ENCODE results near the gene MRPL20.
"Not testable (repeated sequence)": the region's sequence is repeated elsewhere in the genome, so short reads cannot be mapped to it uniquely, and the experiment has no call there.

MRPL20 gene

GRCh38 chr1:1406821-1407635 lies at the start of gene MRPL20:
Gene MRPL20 (minus strand): TSS chr1:1407293. CDS start chr1:1407217, 76 bp downstream.
- Histone ChIP-seq H3K27me3 (ENCODE audit: control insufficient read depth, insufficient read depth, low read length) (no peaks in the 10 kb centered on the region), H3K4me3 (ENCODE audit: low read length) (peak within 1 kb of the TSS; percentile 94), H3K4me1 (ENCODE audit: control insufficient read depth, low read depth, low read length) (peaks cover 20% of the 10 kb centered on the region), H3K27ac (ENCODE audit: low read length) (peak within 1 kb of the TSS; percentile 78), H3K9me3 (ENCODE audit: control insufficient read depth, low read depth, low read length) (no peaks in the 10 kb centered on the region), H3K36me3 (ENCODE audit: control insufficient read depth, low read depth, low read length) (peaks cover 37% of the 10 kb centered on the region), H3K9ac (ENCODE audit: low read length) (peak within 1 kb of the TSS; percentile 95)

GRCh38 chr1:1456683-1457255 lies 49.7 kb upstream of the MRPL20 start:
- H3K36me3 ChIP-seq (ENCODE audit: control insufficient read depth, low read depth, low read length); H3K4me3 ChIP-seq (ENCODE audit: low read length); H3K9ac ChIP-seq (ENCODE audit: low read length); H3K4me1 ChIP-seq (ENCODE audit: control insufficient read depth, low read depth, low read length); H3K27me3 ChIP-seq (ENCODE audit: control insufficient read depth, insufficient read depth, low read length); H3K27ac ChIP-seq (ENCODE audit: low read length); H3K9me3 ChIP-seq (ENCODE audit: control insufficient read depth, low read depth, low read length): not testable (repeated sequence)

DNA sequence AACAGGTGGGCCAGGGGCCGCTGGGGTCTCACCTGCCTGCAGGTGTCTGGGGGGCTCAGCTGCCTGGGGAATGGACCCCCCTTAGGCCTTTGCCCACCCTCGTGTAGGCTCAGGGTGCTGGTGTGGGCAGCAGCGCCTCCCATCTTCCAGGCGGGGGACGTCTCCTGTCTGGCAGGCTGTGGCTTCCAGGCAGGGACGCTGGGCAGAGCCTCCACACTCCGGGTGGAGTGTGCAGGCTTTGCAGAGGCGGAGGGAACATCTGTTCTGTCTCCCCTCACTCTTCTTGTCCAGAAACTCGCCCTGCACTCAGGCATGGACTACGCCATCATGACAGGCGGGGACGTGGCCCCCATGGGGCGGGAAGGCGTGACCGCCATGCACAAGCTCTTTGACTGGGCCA lies 48.8 kb upstream of the MRPL20 start:
- H3K27ac ChIP-seq (ENCODE audit: low read length); H3K36me3 ChIP-seq (ENCODE audit: control insufficient read depth, low read depth, low read length); H3K9ac ChIP-seq (ENCODE audit: low read length); H3K27me3 ChIP-seq (ENCODE audit: control insufficient read depth, insufficient read depth, low read length); H3K4me1 ChIP-seq (ENCODE audit: control insufficient read depth, low read depth, low read length); H3K4me3 ChIP-seq (ENCODE audit: low read length); H3K9me3 ChIP-seq (ENCODE audit: control insufficient read depth, low read depth, low read length): not testable (repeated sequence)

DNA sequence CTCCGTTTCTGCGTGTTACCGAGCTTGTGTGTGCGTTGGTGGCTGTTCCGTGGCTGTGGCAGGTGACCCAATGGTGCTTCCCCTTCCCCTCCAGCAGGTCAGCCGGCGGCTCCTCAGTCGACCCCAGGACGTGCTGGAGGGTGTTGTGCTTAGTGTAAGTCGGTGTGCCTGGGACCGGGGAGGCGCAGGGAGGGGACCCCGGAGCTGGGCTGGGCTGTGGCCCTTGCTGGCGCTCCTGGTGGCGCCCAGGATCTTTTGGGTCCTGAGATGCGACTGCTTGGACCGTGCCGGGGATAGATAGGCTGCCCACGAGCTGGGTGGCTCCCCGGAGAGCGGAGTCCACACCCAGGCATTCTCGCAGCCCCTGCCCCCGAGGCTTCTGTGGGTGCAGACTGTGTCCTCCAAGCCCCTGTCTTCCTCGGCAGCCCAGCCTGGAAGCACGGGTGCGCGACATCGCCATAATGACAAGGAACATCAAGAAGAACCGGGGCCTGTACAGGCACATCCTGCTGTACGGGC lies 48.3 kb upstream of the MRPL20 start:
- Histone ChIP-seq H3K9ac (ENCODE audit: low read length) (no peak overlapping the region), H3K4me1 (ENCODE audit: control insufficient read depth, low read depth, low read length) (no peaks in the 10 kb centered on the region), H3K36me3 (ENCODE audit: control insufficient read depth, low read depth, low read length) (no peaks in the 10 kb centered on the region), H3K27ac (ENCODE audit: low read length) (no peak overlapping the region), H3K9me3 (ENCODE audit: control insufficient read depth, low read depth, low read length) (no peaks in the 10 kb centered on the region), H3K27me3 (ENCODE audit: control insufficient read depth, insufficient read depth, low read length) (no peaks in the 10 kb centered on the region), H3K4me3 (ENCODE audit: low read length) (no peak overlapping the region)

DNA sequence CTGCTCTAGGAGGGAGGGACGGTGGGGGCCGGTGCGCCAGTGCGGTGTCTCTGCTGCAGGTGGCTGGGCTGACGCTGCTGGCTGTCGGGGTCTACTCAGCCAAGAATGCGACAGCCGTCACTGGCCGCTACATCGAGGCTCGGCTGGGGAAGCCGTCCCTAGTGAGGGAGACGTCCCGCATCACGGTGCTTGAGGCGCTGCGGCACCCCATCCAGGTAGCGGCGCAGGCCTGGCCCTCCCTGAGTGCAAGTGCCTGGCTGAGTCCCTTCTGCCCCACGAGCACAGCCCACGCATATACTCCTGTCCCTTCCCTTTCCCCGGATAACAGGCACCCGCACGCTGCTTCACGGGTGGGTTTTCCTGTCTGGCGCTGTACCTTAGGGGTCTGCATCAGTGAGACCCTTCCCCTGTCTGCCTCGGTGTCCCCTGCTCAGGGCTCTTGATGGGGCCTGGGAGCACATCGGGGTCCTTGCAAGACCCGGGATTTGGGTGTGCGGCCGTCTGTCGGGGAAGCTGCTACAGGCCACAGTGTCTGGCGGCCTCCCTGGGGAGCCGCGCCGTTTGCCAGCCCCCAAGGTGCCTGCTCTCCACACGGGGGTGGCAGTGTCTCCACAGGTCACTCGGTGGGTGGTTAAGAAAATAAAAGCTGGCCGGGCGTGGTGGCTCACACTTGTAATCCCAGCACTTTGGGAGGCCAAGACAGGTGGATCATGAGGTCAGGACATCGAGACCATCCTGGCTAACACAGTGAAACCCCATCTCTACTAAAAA lies 47.4 kb upstream of the MRPL20 start:
- H3K9ac ChIP-seq (ENCODE audit: low read length); H3K27me3 ChIP-seq (ENCODE audit: control insufficient read depth, insufficient read depth, low read length); H3K9me3 ChIP-seq (ENCODE audit: control insufficient read depth, low read depth, low read length); H3K27ac ChIP-seq (ENCODE audit: low read length); H3K4me3 ChIP-seq (ENCODE audit: low read length); H3K36me3 ChIP-seq (ENCODE audit: control insufficient read depth, low read depth, low read length); H3K4me1 ChIP-seq (ENCODE audit: control insufficient read depth, low read depth, low read length): not testable (repeated sequence)

DNA sequence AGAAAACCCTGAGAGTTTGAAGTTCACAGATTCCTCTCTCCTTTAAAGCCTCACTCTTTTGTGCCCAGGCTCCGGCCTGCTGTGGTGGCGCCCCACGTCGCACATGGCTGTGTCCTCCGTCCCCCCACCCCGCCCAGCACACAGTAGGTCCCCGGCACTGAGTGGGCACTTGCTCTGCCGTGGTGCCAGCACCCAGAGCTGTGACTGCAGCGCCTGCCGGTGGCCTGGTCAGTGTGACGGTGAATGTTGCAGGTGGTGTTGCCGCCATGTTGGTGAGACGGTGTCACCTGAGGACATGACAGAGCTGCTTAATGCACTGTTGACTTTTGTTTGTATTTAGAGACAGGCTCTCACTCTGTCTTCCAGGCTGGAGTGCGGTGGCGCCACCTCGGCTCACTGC lies 45.8 kb upstream of the MRPL20 start:
- no peak overlapping the region for H3K27ac ChIP-seq (ENCODE audit: low read length)
- no peaks in the 10 kb centered on the region for H3K27me3 ChIP-seq (ENCODE audit: control insufficient read depth, insufficient read depth, low read length)
- no peak overlapping the region for H3K4me3 ChIP-seq (ENCODE audit: low read length)
- H3K9ac ChIP-seq (ENCODE audit: low read length), result no peak overlapping the region
- H3K9me3 ChIP-seq (ENCODE audit: control insufficient read depth, low read depth, low read length), result no peaks in the 10 kb centered on the region
- no peaks in the 10 kb centered on the region for H3K4me1 ChIP-seq (ENCODE audit: control insufficient read depth, low read depth, low read length)
- H3K36me3 ChIP-seq (ENCODE audit: control insufficient read depth, low read depth, low read length), result no peaks in the 10 kb centered on the region

DNA sequence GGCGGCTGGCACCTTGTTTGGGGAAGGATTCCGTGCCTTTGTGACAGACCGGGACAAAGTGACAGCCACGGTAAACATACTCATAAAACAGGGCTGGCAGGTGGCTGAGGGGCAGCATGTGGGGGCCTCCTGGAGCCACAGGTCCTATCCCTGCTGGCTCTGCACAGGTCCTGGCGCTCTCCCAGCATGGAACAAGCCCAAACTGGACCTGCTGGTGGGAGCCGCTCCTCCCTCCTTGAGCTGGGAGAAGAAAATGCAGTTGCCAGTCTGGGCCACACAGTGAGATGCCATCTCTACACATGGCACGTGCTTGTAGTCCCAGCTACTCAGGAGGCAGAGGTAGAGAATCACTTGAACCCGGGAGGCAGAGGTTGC lies 45.3 kb upstream of the MRPL20 start:
- not testable (repeated sequence) for H3K36me3 ChIP-seq (ENCODE audit: control insufficient read depth, low read depth, low read length); H3K4me1 ChIP-seq (ENCODE audit: control insufficient read depth, low read depth, low read length)

GRCh38 chr1:1451696-1452364 lies 44.7 kb upstream of the MRPL20 start:
- Histone ChIP-seq H3K9me3 (ENCODE audit: control insufficient read depth, low read depth, low read length) (no peaks in the 10 kb centered on the region), H3K27ac (ENCODE audit: low read length) (no peak overlapping the region), H3K36me3 (ENCODE audit: control insufficient read depth, low read depth, low read length) (no peaks in the 10 kb centered on the region), H3K4me3 (ENCODE audit: low read length) (no peak overlapping the region), H3K9ac (ENCODE audit: low read length) (no peak overlapping the region), H3K4me1 (ENCODE audit: control insufficient read depth, low read depth, low read length) (no peaks in the 10 kb centered on the region), H3K27me3 (ENCODE audit: control insufficient read depth, insufficient read depth, low read length) (no peaks in the 10 kb centered on the region)

More for the DNA sequence above, 45.3 kb upstream of the MRPL20 start:
- H3K27ac ChIP-seq (ENCODE audit: low read length); H3K9ac ChIP-seq (ENCODE audit: low read length); H3K27me3 ChIP-seq (ENCODE audit: control insufficient read depth, insufficient read depth, low read length); H3K4me3 ChIP-seq (ENCODE audit: low read length); H3K9me3 ChIP-seq (ENCODE audit: control insufficient read depth, low read depth, low read length): not testable (repeated sequence)

- H3K4me3 ChIP-seq (ENCODE audit: low read length); H3K9me3 ChIP-seq (ENCODE audit: control insufficient read depth, low read depth, low read length); H3K9ac ChIP-seq (ENCODE audit: low read length); H3K36me3 ChIP-seq (ENCODE audit: control insufficient read depth, low read depth, low read length); H3K27ac ChIP-seq (ENCODE audit: low read length); H3K27me3 ChIP-seq (ENCODE audit: control insufficient read depth, insufficient read depth, low read length); H3K4me1 ChIP-seq (ENCODE audit: control insufficient read depth, low read depth, low read length): not testable (repeated sequence)
Measured at GRCh38 chr1:1450616-1451015, 43.5 kb upstream of the MRPL20 start.

DNA sequence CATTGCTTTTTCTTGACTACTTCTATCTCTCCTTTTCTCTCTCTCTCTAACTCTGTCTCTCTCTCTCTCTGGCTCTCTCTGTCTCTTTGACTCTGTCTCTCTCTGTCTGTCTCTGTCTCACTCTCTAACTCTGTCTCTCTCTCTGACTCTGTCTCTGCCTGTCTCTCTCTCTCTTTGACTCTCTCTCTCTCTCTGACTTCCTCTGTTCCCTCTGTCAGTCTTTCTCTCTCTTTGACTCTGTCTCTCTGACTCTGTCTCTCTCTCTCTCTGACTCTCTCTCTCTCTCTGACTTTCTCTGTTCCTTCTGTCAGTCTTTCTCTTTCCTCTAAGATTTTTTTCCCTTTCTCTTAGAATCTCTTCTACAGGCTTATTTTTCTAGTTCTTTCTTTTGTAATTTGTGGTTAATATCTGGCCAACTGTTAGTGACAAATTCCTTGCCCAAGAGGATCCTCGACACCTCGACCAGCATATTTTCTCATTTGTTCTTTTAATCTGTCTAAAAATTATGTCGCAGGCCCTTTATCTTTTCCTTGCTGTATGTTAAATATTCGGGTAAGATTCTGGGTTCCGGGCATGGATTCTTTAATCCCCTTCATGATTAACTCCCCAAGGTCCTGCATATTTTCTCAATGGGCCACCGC lies 42.1 kb upstream of the MRPL20 start, which contains the start of gene ATAD3C:
ATAD3C (plus strand) TSS at position 591 of the 641 bp plus-strand sequence. CDS start 995 bp downstream, outside the sequence.
- no peaks in the 10 kb centered on the region for H3K9me3 ChIP-seq (ENCODE audit: control insufficient read depth, low read depth, low read length)
- no peaks in the 10 kb centered on the region for H3K27me3 ChIP-seq (ENCODE audit: control insufficient read depth, insufficient read depth, low read length)
- H3K9ac ChIP-seq (ENCODE audit: low read length), result no peak within 1 kb of the TSS
- H3K27ac ChIP-seq (ENCODE audit: low read length), result no peak within 1 kb of the TSS
- no peaks in the 10 kb centered on the region for H3K4me1 ChIP-seq (ENCODE audit: control insufficient read depth, low read depth, low read length)
- no peak within 1 kb of the TSS for H3K4me3 ChIP-seq (ENCODE audit: low read length)
- no peaks in the 10 kb centered on the region for H3K36me3 ChIP-seq (ENCODE audit: control insufficient read depth, low read depth, low read length)

- not testable (repeated sequence) for H3K9ac ChIP-seq (ENCODE audit: low read length); H3K27ac ChIP-seq (ENCODE audit: low read length); H3K27me3 ChIP-seq (ENCODE audit: control insufficient read depth, insufficient read depth, low read length); H3K4me1 ChIP-seq (ENCODE audit: control insufficient read depth, low read depth, low read length); H3K4me3 ChIP-seq (ENCODE audit: low read length); H3K36me3 ChIP-seq (ENCODE audit: control insufficient read depth, low read depth, low read length); H3K9me3 ChIP-seq (ENCODE audit: control insufficient read depth, low read depth, low read length)
Measured at GRCh38 chr1:1446631-1447030, 39.5 kb upstream of the MRPL20 start.
